ENCODE data around the gene CDK15. TPM values are rescaled to one million over a fixed set of nuclear protein-coding genes. Genes with fewer than 3 reads are reported as not detected.
"Not testable (repeated sequence)": the region's sequence is repeated elsewhere in the genome, so short reads cannot be mapped to it uniquely, and the experiment has no call there.

Gene CDK15
- 1.5 TPM for total RNA-seq

GRCh38 chr2:201806442-201807170, at the start of gene CDK15:
Gene CDK15, plus strand, starts transcription at chr2:201806537. Its CDS starts 128 bp downstream, at chr2:201806665.
- Histone ChIP-seq H3K4me1 (peaks cover 6 to 21% of the 10 kb centered on the region in 2 donors), H3K27ac (peak within 1 kb of the TSS; percentile 73 to 78), H3K4me3 (peak within 1 kb of the TSS in 1 of 2 donors; percentile 33), H3K36me3 (no peaks in the 10 kb centered on the region), H3K9me3 (no peaks in the 10 kb centered on the region), H3K27me3 (no peaks in the 10 kb centered on the region)
- DNase-seq (ENCODE audit: low spot score in 2 of 2): no peak
- intact Hi-C loops (cut with DNase I): no loop called here
- TF ChIP-seq, protein P1, sequence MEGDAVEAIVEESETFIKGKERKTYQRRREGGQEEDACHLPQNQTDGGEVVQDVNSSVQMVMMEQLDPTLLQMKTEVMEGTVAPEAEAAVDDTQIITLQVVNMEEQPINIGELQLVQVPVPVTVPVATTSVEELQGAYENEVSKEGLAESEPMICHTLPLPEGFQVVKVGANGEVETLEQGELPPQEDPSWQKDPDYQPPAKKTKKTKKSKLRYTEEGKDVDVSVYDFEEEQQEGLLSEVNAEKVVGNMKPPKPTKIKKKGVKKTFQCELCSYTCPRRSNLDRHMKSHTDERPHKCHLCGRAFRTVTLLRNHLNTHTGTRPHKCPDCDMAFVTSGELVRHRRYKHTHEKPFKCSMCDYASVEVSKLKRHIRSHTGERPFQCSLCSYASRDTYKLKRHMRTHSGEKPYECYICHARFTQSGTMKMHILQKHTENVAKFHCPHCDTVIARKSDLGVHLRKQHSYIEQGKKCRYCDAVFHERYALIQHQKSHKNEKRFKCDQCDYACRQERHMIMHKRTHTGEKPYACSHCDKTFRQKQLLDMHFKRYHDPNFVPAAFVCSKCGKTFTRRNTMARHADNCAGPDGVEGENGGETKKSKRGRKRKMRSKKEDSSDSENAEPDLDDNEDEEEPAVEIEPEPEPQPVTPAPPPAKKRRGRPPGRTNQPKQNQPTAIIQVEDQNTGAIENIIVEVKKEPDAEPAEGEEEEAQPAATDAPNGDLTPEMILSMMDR (IDR thresholded peaks at IDR 0.05): no peak

DNA sequence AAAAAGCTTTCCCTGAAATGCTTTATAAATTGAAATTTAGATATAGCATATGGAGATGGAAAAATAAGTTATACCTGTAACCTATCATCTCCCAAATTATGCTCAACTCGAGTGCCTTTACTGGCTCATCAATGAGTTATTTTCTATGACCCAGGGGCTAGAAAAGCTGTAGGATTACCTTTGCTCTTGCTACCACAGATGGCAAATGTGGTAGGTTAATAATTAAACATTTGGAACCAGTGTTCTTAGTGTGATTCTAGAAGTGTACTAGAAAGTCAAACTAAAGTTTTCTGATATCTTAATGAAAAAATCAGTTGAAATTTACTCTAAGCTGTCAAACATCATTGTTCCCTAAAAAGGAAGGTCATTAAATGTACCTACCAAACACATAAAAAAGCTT, 48.1 kb upstream of the CDK15 start:
- no peaks in the 10 kb centered on the region for H3K27me3 ChIP-seq
- no peaks in the 10 kb centered on the region for H3K9me3 ChIP-seq
- H3K27ac ChIP-seq: no peak overlapping the region
- no peak overlapping the region for H3K4me3 ChIP-seq
- no peak for DNase-seq (ENCODE audit: low spot score in 2 of 2)
- intact Hi-C loops (cut with DNase I): no loop called here
- H3K4me1 ChIP-seq: no peaks in the 10 kb centered on the region
- TF ChIP-seq, protein P1 (IDR thresholded peaks at IDR 0.05): no peak
- H3K36me3 ChIP-seq: peaks cover 29 to 60% of the 10 kb centered on the region in 2 donors

DNA sequence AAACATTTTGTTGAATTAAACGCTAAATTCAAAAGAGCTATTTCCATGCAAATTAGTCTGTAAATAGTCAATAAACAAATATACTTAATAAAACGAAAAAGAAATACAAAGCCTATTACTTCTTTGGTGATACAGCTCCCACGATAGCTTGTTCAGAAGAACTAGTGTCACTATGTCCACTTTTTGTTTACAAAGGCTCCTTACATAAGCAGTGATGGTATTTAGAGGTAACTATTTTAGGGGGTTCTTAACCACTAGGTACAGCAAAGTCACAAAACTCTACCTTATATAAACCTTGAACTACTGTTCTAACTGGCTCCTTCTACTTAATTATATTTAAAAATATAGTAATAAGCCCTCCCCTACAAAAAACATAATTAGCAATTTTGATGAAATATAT, 47.5 kb upstream of the CDK15 start:
- Histone ChIP-seq H3K4me3 (no peak overlapping the region), H3K4me1 (no peaks in the 10 kb centered on the region), H3K27ac (no peak overlapping the region), H3K36me3 (peaks cover 27 to 61% of the 10 kb centered on the region in 2 donors), H3K9me3 (no peaks in the 10 kb centered on the region), H3K27me3 (no peaks in the 10 kb centered on the region)
- TF ChIP-seq, protein P1 (IDR thresholded peaks at IDR 0.05): no peak
- DNase-seq (ENCODE audit: low spot score in 2 of 2): no peak
- intact Hi-C loops (cut with DNase I): no loop called here

- H3K4me1 ChIP-seq: no peaks in the 10 kb centered on the region
- H3K36me3 ChIP-seq: peaks cover 20 to 55% of the 10 kb centered on the region in 2 donors
- DNase-seq (ENCODE audit: low spot score in 2 of 2): no peak
- TF ChIP-seq, protein P1 (IDR thresholded peaks at IDR 0.05): no peak
- H3K27me3 ChIP-seq: no peaks in the 10 kb centered on the region
- no peaks in the 10 kb centered on the region for H3K9me3 ChIP-seq
- intact Hi-C loops (cut with DNase I): no loop called here
- no peak overlapping the region for H3K27ac ChIP-seq
- H3K4me3 ChIP-seq: no peak overlapping the region
Measured at GRCh38 chr2:201759567-201759966, 46.8 kb upstream of the CDK15 start.

- Histone ChIP-seq H3K27ac (no peak overlapping the region), H3K27me3 (no peaks in the 10 kb centered on the region), H3K9me3 (no peaks in the 10 kb centered on the region), H3K4me3 (no peak overlapping the region), H3K4me1 (no peaks in the 10 kb centered on the region), H3K36me3 (peaks cover 19 to 60% of the 10 kb centered on the region in 2 donors)
- no peak for DNase-seq (ENCODE audit: low spot score in 2 of 2)
- TF ChIP-seq, protein P1 (IDR thresholded peaks at IDR 0.05): no peak
- intact Hi-C loops (cut with DNase I): no loop called here
Measured at GRCh38 chr2:201761101-201761500, 45.2 kb upstream of the CDK15 start.

GRCh38 chr2:201764469-201764868, 41.9 kb upstream of the CDK15 start:
- H3K27ac ChIP-seq; H3K4me3 ChIP-seq; H3K4me1 ChIP-seq; DNase-seq (ENCODE audit: low spot score in 2 of 2); H3K9me3 ChIP-seq; intact Hi-C loops (cut with DNase I); H3K27me3 ChIP-seq: not testable (repeated sequence)
- peaks cover 15 to 48% of the 10 kb centered on the region in 2 donors for H3K36me3 ChIP-seq

All from ascending aorta (tissue), 2 donors.